GM19238 (cell line): ENCODE measurements around the gene LTO1.
"Not testable (repeated sequence)": the region's sequence is repeated elsewhere in the genome, so short reads cannot be mapped to it uniquely, and the experiment has no call there.

ENCODE experiments used
- DNase-seq: peaks from one replicate; pipeline ENCODE4 v3.0.0; 2011; ENCODE audit warnings: low spot score; ENCODE audit not compliant: insufficient read length

LTO1 gene

DNA sequence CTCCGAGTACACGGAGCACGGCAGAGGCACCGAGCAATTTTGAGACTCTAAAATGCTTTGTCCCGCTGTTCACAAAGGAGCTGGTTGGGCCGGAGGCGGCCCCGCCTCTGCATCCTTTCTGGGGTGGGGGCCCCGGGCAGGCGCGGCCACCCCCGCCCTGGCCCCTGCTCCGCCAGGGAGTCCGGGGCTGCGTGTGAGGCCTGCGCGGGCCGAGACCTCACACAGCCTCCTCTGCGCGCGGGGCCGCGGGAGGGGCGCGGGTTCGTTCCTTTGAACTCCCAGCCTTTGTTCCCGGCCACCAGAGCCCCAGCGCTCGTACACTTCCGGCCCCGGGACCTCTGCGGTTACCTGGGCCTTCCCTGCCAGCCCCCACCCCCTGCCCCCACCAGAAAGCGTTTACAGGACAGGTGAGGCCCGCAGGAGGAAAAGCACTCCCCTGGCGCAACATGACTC lies 27.1 kb upstream of the LTO1 start:
- DNase-seq, result no peak

GRCh38 chr11:69700278-69701140 lies 25.4 kb upstream of the LTO1 start:
- no peak for DNase-seq

GRCh38 chr11:69699213-69699612 lies 24.1 kb upstream of the LTO1 start:
- no peak for DNase-seq

- DNase-seq, result no peak
These were observed 23.2 kb upstream of the LTO1 start for GRCh38 chr11:69698362-69698761.

DNA sequence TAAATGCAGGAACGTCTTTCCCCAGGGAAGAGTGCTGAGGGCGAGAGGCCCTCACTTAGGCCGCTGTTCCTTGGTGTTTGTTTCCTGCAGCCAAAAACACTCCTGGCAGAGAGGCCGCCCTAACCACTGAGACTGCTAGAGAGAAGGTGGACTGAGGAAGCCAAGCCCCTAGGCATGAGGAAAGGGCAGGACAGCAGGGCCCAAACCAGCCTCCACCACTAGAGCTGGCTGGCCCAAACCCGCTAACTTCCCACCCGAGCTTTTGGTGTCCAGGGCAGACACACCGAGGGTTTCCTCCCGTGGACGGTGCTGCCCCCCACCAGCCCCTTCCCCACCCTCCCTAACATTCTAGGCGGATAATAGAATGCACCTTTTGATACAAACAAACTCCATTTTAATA lies 22.7 kb upstream of the LTO1 start:
- no peak for DNase-seq

DNA sequence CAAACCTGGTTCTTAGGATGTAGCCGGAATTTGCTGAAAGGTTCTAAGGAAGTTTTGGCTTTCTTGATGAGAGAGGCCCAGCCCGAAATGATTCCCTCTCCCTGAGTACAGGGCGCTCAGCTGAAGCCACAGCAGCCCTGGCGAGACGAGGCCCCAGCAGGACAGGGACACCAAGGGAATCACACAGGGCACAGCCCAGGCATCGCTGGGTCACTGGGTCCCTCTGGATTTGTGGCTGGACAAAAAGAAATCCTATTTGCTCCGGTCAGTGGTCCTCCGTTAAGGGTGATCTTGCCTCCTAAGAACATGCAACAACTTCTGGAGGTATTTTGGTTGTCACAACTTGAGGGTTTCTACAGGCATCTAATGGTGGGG lies 22.3 kb upstream of the LTO1 start:
- no peak for DNase-seq

DNA sequence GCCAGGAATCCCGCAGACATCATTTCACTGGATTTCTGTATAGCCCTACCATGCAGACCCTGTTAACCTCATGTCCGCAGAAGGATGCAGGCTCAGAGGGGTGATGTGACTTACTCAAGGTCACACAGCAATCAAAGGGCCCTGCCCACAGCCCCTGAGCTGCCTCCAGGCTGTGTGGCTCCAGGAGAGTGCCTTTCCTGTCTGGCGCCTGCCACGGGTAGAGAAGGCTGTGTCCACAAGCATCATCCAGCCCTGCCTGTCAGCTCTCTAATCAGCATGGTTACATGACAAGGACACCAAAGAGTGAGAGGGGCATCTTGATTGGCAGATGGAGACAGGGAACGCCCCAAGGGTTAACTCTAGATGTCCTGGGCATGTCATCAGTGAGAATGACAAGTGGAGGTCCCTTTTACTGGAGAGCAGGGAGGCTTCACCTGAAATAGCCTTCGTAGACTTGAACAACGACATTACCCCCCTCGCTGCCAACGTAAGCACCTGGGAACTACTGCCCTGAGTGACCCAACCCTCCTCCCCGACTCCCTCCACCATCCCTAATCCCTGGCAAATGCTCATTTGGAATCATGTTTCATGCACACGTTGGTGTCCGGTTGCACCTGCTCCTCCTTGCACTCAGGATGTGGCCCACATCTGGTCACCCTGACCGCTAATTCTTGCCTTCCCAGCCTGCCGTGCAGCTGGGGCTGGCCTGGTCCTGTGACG lies 21.8 kb upstream of the LTO1 start:
- no peak for DNase-seq

- DNase-seq, result not testable (repeated sequence)
These were observed 20.8 kb upstream of the LTO1 start for GRCh38 chr11:69695995-69696394.

DNA sequence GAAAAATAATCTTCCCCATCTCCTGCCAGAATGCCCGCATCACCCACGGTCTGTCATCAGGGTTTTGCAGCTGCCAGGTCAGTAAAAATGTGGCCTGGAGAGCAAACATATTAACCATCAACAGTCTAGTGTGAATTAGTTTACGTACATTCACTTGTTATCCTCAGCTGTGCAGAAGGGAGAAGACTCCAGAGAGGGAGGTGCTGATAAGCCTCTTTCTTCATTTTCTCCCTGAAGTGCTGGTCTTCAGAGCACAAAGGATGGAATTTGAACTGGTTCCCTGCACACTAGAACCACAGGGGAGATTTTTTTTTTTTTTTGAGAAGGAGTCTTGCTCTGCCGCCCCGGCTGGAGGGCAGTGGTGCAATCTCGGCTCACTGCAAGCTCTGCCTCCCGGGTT lies 20.4 kb upstream of the LTO1 start:
- no peak for DNase-seq

DNA sequence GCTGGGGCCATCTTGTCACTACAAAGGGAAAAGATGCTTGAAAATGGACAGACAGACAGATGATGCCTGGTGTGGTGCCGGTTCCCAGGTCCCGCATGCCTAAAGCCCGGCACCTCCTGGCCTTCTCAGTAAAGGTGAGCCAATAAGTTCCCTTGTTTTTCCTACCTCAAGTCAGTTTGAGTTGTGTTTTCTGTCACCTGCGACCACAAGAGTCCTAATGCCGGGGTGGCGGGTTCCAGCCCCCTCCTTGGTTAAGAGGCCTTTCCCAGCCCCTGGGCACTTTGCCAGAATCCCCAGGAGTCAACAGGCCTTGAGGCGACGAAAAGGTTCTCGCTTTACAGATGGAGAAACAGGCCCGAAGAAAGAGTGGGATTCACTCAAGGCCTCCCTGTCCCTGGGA lies 19.6 kb upstream of the LTO1 start:
- no peak for DNase-seq

DNA sequence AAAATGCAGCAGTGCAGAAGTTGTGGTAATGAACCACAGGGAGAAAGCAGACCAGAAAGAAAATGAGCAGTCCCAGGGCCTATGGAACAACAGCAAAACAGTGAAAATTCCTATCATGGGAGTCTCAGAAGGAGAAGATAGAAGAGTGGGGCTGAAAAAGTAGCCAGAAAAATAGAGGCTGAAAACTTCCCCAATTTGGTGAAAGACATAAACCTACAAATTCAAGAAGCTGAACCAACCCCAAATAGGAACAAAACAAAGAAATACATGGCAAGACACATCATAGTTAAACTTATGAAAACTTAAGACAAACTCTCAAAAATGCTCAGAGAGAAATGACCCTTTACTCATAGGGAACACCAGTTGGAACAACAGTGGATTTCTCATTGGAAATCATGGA lies 17.3 kb upstream of the LTO1 start:
- DNase-seq, result no peak

- DNase-seq, result no peak
These were observed 16.3 kb upstream of the LTO1 start for GRCh38 chr11:69691463-69691862.

DNA sequence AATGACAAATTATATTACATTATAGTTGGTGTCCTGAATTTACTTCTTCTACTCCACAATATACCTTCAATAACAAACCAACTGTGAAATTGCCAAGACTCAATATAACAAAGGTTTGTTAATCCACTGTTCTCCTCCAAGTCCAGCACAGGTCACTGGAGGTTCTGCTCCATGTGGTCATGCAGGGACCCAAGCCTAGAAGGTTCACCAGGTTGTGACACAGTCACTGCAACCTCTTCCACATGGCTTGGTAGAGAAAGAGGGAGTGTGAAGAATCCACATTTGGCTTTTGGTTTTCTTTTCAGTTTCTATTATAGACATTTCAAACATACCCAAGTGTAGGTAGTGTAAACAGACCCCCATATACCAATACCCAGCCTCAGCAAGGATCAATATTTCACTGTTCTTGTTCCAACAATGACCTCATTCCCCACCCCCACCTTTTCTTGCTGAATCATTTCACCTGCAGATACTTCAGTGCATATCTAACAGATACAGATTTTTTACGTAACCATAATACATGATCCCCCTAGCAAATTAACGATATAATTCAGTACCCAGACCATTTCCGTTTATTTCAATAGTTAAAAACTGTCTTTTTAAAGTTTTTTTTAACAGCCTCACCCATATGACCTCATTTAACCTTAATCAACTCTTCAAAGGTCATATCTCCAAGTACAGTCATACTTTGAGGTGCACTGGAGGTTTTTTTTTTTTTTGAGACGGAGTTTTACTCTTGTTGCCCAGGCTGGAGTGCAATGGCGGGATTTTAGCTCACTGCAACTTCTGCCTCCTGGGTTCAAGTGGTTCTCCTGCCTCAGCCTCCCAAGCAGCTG lies 14.5 kb upstream of the LTO1 start:
- DNase-seq, result no peak

- DNase-seq, result not testable (repeated sequence)
These were observed 13.0 kb upstream of the LTO1 start for GRCh38 chr11:69687969-69688771.

GRCh38 chr11:69686856-69687255 lies 11.7 kb upstream of the LTO1 start:
- no peak for DNase-seq

GRCh38 chr11:69686452-69686851 lies 11.3 kb upstream of the LTO1 start:
- DNase-seq, result no peak

GRCh38 chr11:69685348-69685747 lies 10.2 kb upstream of the LTO1 start:
- no peak for DNase-seq

DNA sequence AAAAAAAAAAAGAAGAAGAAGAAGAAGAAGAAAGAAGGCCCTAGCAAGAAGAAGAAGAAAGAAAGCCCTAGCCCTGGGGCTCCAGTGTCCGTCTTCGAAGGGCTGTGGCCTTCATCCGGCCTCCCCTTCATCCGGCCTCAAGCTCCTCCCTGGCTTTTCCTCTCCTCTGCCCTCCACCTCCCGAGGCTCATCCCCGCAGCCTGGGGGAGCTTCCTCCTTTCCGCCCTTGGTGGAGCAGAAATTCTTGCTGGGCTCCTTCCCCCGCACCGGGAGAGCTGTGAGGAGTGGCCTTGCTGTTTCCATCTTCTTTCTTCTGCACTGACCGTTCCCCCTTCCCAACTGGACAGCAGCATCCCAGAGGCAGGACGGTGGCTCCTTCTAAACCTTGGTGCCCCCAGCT lies 9.5 kb upstream of the LTO1 start:
- DNase-seq, result no peak

DNA sequence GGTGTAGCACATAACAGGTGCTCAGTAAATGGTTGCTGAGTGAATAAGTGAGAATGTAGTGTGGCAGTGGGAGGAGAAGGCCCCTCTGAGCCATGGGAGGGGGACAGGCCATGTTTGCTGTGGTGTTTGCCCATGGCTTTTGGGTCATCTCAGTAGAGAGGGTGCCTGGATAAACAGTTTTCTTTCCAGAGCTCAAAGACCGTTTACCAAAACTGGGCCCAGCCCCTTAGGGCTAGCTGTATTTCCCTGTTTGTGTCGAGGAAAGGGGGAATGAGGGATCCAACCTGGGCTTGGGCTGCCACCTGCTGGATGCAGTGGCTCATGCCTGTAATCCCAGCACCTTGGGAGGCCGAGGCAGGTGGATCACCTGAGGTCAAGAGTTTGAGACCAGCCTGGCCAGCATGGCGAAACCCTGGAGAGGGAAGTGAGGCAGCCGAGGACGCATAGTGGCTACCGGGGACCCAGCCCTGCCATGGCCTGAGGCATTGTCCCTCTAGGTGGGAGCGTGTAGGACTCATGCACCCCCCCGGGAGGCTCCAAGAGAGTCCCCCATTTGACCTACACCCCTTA lies 8.7 kb upstream of the LTO1 start:
- DNase-seq, result no peak

DNA sequence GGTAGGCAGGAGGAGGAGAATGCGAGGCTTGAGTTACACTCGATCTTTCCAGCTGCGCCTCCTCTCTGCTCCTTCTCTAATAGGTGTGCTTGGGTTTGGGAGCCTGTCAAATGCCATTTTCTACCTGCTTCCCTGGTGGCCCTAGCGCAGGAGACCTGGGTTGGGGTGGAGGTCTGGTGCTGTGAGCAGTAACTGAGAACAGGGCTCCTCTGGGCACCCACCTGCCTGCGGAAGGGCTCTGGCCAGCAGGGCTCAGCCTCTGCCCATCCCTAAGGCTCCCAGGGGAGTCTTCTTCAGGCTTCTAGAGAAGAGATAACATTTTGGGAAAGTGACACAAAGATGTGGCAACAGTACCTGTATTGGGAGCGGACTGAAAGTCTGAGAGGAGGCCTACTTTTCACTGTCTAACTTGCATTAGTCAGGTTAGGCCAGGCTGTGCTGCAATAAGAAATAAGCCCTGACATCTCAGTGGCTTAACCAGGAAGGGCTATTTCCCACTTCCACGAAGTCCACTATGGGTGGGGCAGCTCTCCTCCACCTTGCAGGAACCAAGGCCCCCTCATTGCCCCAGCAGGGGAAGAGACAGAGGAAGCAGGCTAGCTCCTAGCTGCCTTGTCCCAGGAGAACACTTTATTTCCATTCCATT lies 7.7 kb upstream of the LTO1 start:
- no peak for DNase-seq
